HepG2 (cell line): Measurements from ENCODE around the gene CHTF18. TPM values are rescaled to one million over a fixed set of nuclear protein-coding genes. Genes with fewer than 3 reads are reported as not detected.

Experiments
- ATAC-seq: fragments of 200-7000 bp; cut with Tn5 transposase; 3 replicates; pipeline ENCODE4 v1.9.1; 2020; ENCODE audit warnings: mild to moderate bottlenecking, moderate library complexity
- BruUV-seq: library from RNA; stranded (reverse); fragments of 400-500 nt; replicated peaks from 2 replicates; lab custom pipeline; 2021; lab: Mats Ljungman, UMichigan
- CTCF ChIA-PET: fragments of 300-600 bp; formaldehyde crosslinking; extraction: SDS; loops from one replicate; lab custom pipeline; 2021; ENCODE audit warnings: low total read pairs, inconsistent platforms, low intra/inter-chr PET ratio; lab: Yijun Ruan, JAX
- POLR2A ChIA-PET: fragments of 350-600 bp; sonication (Branson Sonifier 250); formaldehyde crosslinking; loops from one replicate; lab custom pipeline; 2020; ENCODE audit warnings: antibody characterized with exemption, inconsistent platforms; lab: Yijun Ruan, JAX
- DNase-seq: peaks from one replicate; pipeline ENCODE4 v3.0.0-alpha.2; 2015; ENCODE audit warnings: low spot score
- FAIRE-seq: peaks from 3 replicates; lab custom pipeline; 2011; peaks lifted over from hg19 to GRCh38; lab: Jason Lieb, UNC
- H2AFZ ChIP-seq: one replicate; pipeline ENCODE4 v1.6.1; 2011; ENCODE audit warnings: low read length, inconsistent platforms
- H3K27ac ChIP-seq: fragments of 300-600 bp; 3 replicates; pipeline ENCODE4 v1.8.0; 2011; ENCODE audit warnings: mixed run types, mild to moderate bottlenecking, mixed read lengths, low read length, inconsistent platforms; ENCODE audit not compliant: insufficient read depth; ENCODE audit errors: extremely low read length
- H3K27me3 ChIP-seq, 2 experiments: fragments of 200-600 bp in 1 of 2; 2 replicates in 1 of 2; 3 replicates in 1 of 2; pipeline versions ENCODE4 v1.6.0 to v1.8.0; 2011; ENCODE audit warnings: low read length in 2 of 2, mild to moderate bottlenecking in 2 of 2, moderate library complexity in 2 of 2, inconsistent platforms in 1 of 2; ENCODE audit not compliant: insufficient read depth in 2 of 2, control insufficient read depth in 1 of 2
- H3K36me3 ChIP-seq, 2 experiments: fragments of 200-600 bp in 1 of 2; replicated peaks in 1 of 2; 2 replicates in 1 of 2; 3 replicates in 1 of 2; pipeline versions ENCODE4 v1.5.1 to v1.8.0; 2011; ENCODE audit warnings: low read length in 2 of 2, inconsistent platforms in 1 of 2; ENCODE audit not compliant: insufficient read depth in 2 of 2, control insufficient read depth in 1 of 2
- H3K4me1 ChIP-seq: 2 replicates; pipeline ENCODE4 v1.5.1; 2012; ENCODE audit warnings: low read length, inconsistent platforms; ENCODE audit not compliant: insufficient read depth
- H3K4me2 ChIP-seq: 2 replicates; pipeline ENCODE4 v1.6.0; 2011; ENCODE audit warnings: low read depth, low read length, inconsistent platforms
- H3K4me3 ChIP-seq, 3 experiments: fragments of 200-600 bp in 1 of 3; sonication (generic), shearing (Covaris generic) in 1 of 3; replicated peaks in 1 of 3; 2 replicates each; pipeline ENCODE4 v1.5.1; 2011 to 2016; ENCODE audit warnings: low read length in 3 of 3, inconsistent platforms in 2 of 3, low read depth in 2 of 3, mild to moderate bottlenecking in 2 of 3, control low read depth in 1 of 3, mixed read lengths in 1 of 3; ENCODE audit not compliant: insufficient read depth in 1 of 3
- H3K79me2 ChIP-seq: one replicate; pipeline ENCODE4 v1.6.1; 2011; ENCODE audit warnings: low read length, inconsistent platforms; ENCODE audit not compliant: insufficient read depth
- H3K9ac ChIP-seq: 2 replicates; pipeline ENCODE4 v1.6.0; 2011; ENCODE audit warnings: mild to moderate bottlenecking, low read depth, low read length, inconsistent platforms; ENCODE audit not compliant: insufficient read depth
- H3K9me3 ChIP-seq: 2 replicates; pipeline ENCODE4 v1.5.1; 2012; ENCODE audit warnings: mild to moderate bottlenecking, low read length
- H4K20me1 ChIP-seq: 2 replicates; pipeline ENCODE4 v1.6.0; 2011; ENCODE audit warnings: inconsistent platforms, mild to moderate bottlenecking, low read length, moderate library complexity; ENCODE audit not compliant: insufficient read depth
- CEBPG ChIP-seq: IDR thresholded peaks from 2 replicates; pipeline ENCODE4 v1.6.1; 2016
- DR1 ChIP-seq: sonication (generic); formaldehyde crosslinking; IDR thresholded peaks from 2 replicates; pipeline ENCODE4 v1.8.0; 2021; ENCODE audit warnings: mild to moderate bottlenecking, missing genetic modification reagents, inconsistent platforms
- EZH2 ChIP-seq: conservative IDR thresholded peaks from 2 replicates; pipeline ENCODE4 v1.6.1; 2012; ENCODE audit warnings: mild to moderate bottlenecking, low read depth, low read length, moderate library complexity
- GZF1 ChIP-seq: sonication (generic); formaldehyde crosslinking; IDR thresholded peaks from 2 replicates; pipeline ENCODE4 v1.5.1; 2020; ENCODE audit warnings: mild to moderate bottlenecking, missing genetic modification reagents
- HMGA1 ChIP-seq: sonication (generic); formaldehyde crosslinking; conservative IDR thresholded peaks from 2 replicates; pipeline ENCODE4 v1.4.0; 2020; ENCODE audit warnings: missing genetic modification reagents
- HNRNPL ChIP-seq: fragments of 200-400 bp; formaldehyde crosslinking; IDR thresholded peaks from 2 replicates; pipeline ENCODE4 v1.6.1; 2017; ENCODE audit warnings: mild to moderate bottlenecking, low read depth, low read length
- IRF2 ChIP-seq: IDR thresholded peaks from 2 replicates; pipeline ENCODE4 v1.6.1; 2018; ENCODE audit warnings: missing genetic modification reagents, missing compliant biosample characterization
- MXI1 ChIP-seq: IDR thresholded peaks from 3 replicates; pipeline ENCODE4 v1.6.1; 2012; ENCODE audit warnings: low read depth, low read length, inconsistent platforms, borderline replicate concordance
- NCOA1 ChIP-seq: sonication (generic); formaldehyde crosslinking; IDR thresholded peaks from 2 replicates; pipeline ENCODE4 v1.9.0; 2021; ENCODE audit warnings: missing genetic modification reagents
- SMC3 ChIP-seq: IDR thresholded peaks from 2 replicates; pipeline ENCODE4 v1.6.1; 2011; ENCODE audit warnings: low read length, improper control_type of control experiment
- ZFYVE20 ChIP-seq: sonication (generic); formaldehyde crosslinking; IDR thresholded peaks from 2 replicates; pipeline ENCODE4 v1.8.0; 2023; ENCODE audit warnings: low read depth, mild to moderate bottlenecking, moderate library complexity, missing genetic modification reagents, borderline replicate concordance
- WGBS: methylation state at CpG from one replicate; pipeline ENCODE4 v1.1.6; 2017; ENCODE audit warnings: low lambda C conversion rate; 5-methylcytosine and 5-hydroxymethylcytosine counted together
- in situ Hi-C: cut with HindIII; loops from 2 replicates; pipeline ENCODE4 v1.10.0; 2017; ENCODE audit warnings: low pct_unique_long_range_greater_than_20kb; ENCODE audit not compliant: extremely low pct_ligation_motif_present
- intact Hi-C: fragments of 100-400 bp; cut with micrococcal nuclease; formaldehyde crosslinking; loops from one replicate; pipeline ENCODE4 v1.10.0; 2022; ENCODE audit not compliant: unreplicated experiment
- polyA plus RNA-seq, 8 experiments: library from polyadenylated mRNA; depleted of rRNA in 3 of 8; stranded (reverse) in 7 of 8; unstranded in 1 of 8; fragments of >200 nt; fragmentation: Illumina TruSeq in 4 of 8; extraction: Trizol in 4 of 8; gene quantifications; 2 replicates each; pipeline versions ENCODE4 v1.2.1 to v1.2.3, GENCODE V29; 2011 to 2016; ENCODE audit warnings: low read depth in 4 of 8, missing spikeins in 1 of 8, mixed read lengths in 1 of 8; ENCODE audit not compliant: insufficient read depth in 1 of 8
- total RNA-seq, 5 experiments: library from RNA; depleted of rRNA; stranded (reverse); fragments of >200 nt; fragmentation: Illumina TruSeq; extraction: Trizol; gene quantifications; 2 replicates each; pipeline ENCODE4 v1.2.3, GENCODE V29; 2016; ENCODE audit warnings: low read depth in 1 of 5
- TF ChIP-seq, protein P1 (sequence below): sonication (generic); formaldehyde crosslinking; IDR thresholded peaks from 2 replicates; pipeline ENCODE4 v1.5.0; 2020; ENCODE audit warnings: missing genetic modification reagents
- TF ChIP-seq, protein P2 (sequence below): sonication (generic); formaldehyde crosslinking; IDR thresholded peaks from 2 replicates; pipeline ENCODE4 v1.4.0; 2020; ENCODE audit warnings: missing genetic modification reagents, mild to moderate bottlenecking, borderline replicate concordance
- TF ChIP-seq, protein P3 (sequence below): sonication (generic); formaldehyde crosslinking; IDR thresholded peaks from 2 replicates; pipeline ENCODE4 v1.5.0; 2020; ENCODE audit warnings: mild to moderate bottlenecking, missing genetic modification reagents

Gene CHTF18
- total and polyA plus RNA-seq, 2 of the 13 experiments (the other 11 are each of a cell fraction or from before 2014, with no cell fraction given): 8.6 to 22.9 TPM

DNA sequence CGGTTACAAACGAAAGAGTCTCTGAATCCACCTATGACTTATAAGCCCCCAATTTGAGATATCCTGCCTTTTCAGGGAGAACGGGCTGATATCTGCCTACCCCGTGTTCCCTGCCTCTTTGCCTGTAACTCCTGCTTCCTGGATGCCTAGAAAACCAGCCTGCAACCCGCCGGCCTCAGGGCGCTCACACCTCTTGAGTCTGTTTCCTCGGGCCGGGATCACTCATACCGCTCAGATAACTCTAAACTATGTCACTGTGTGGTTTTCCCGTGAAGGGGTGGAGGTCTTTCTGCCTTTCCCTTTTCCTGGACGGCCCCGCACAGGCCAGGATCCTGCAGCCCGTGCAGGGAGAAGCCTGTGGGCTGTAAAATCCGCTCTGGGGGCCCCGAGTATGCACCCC lies 10.6 kb upstream of the CHTF18 start:
- CTCF ChIA-PET: no interaction called here
- no peak overlapping the region for H3K4me3 ChIP-seq

DNA sequence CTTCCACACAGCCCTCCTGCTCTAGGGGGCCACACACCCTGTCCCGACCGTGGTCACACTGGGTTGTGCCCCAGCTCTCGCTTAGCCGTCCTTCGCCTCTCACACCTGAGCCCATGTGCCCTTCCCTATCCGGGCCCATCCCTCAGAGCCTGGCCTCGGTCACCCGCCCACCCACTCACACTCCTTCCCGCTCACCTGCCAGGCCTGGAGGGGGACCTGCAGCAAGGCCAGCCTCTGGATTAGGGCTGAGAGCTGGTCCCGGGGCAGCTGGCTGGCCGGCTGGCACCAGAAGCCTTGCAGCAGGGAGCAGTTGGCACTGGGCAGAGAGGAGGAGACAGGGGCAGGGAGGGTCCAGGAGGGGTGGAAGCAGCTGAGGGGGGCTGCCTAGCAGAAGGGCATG lies 10.0 kb upstream of the CHTF18 start:
- ATAC-seq: no peak
- 48% methylated on average over 5 of the region's 11 CpGs for WGBS
- intact Hi-C loops: no loop called here
- Histone ChIP-seq H3K4me3 (no peak overlapping the region), H4K20me1 (0 out of 2 replicates have a peak, but pooled peaks cover 2% of the 10 kb centered on the region), H3K79me2 (no peaks in the 10 kb centered on the region), H3K9ac (no peak overlapping the region), H3K4me1 (no peaks in the 10 kb centered on the region), H3K36me3 (no peaks in the 10 kb centered on the region), H2AFZ (no peak overlapping the region), H3K27ac (no peak overlapping the region), H3K27me3 (peaks cover 16 to 77% of the 10 kb centered on the region in 2 experiments), H3K4me2 (no peak overlapping the region), H3K9me3 (no peaks in the 10 kb centered on the region)
- no peak for DNase-seq
- no TSS peak for BruUV-seq
- TF ChIP-seq HNRNPL (0 out of 2 replicates have a peak, but pooled peaks have one; percentile 53), MXI1 (no peak), CEBPG (CRISPR knock-in tag) (no peak), ZFYVE20 (CRISPR knock-in tag) (no peak)
- TF ChIP-seq, protein P1, sequence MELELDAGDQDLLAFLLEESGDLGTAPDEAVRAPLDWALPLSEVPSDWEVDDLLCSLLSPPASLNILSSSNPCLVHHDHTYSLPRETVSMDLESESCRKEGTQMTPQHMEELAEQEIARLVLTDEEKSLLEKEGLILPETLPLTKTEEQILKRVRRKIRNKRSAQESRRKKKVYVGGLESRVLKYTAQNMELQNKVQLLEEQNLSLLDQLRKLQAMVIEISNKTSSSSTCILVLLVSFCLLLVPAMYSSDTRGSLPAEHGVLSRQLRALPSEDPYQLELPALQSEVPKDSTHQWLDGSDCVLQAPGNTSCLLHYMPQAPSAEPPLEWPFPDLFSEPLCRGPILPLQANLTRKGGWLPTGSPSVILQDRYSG (CRISPR knock-in tag): no peak
- POLR2A ChIA-PET: no interaction called here
- in situ Hi-C loops: no loop called here
- CTCF ChIA-PET: no interaction called here
- no peak for FAIRE-seq

More for the DNA sequence above, 10.6 kb upstream of the CHTF18 start:
- no peaks in the 10 kb centered on the region for H3K79me2 ChIP-seq
- H2AFZ ChIP-seq: no peak overlapping the region
- no peak for ATAC-seq
- H3K4me2 ChIP-seq: no peak overlapping the region
- H3K9ac ChIP-seq: no peak overlapping the region
- no peak for DNase-seq
- peaks cover 15 to 71% of the 10 kb centered on the region in 2 experiments for H3K27me3 ChIP-seq
- H3K9me3 ChIP-seq: no peaks in the 10 kb centered on the region
- no peak for TF ChIP-seq IRF2 (CRISPR knock-in tag)
- TF ChIP-seq, protein P2, sequence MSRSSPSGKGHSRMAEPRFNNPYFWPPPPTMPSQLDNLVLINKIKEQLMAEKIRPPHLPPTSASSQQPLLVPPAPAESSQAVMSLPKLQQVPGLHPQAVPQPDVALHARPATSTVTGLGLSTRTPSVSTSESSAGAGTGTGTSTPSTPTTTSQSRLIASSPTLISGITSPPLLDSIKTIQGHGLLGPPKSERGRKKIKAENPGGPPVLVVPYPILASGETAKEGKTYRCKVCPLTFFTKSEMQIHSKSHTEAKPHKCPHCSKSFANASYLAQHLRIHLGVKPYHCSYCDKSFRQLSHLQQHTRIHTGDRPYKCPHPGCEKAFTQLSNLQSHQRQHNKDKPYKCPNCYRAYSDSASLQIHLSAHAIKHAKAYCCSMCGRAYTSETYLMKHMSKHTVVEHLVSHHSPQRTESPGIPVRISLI (CRISPR knock-in tag): no peak
- TF ChIP-seq GZF1 (CRISPR knock-in tag): no peak
- TF ChIP-seq HMGA1 (CRISPR knock-in tag): no peak
- 0 out of 2 replicates have a peak, but pooled peaks have one; percentile 37 for TF ChIP-seq EZH2
- TF ChIP-seq DR1 (CRISPR knock-in tag): no peak
- no peak for TF ChIP-seq SMC3
- TF ChIP-seq NCOA1 (CRISPR knock-in tag): no peak
- TF ChIP-seq, protein P3, sequence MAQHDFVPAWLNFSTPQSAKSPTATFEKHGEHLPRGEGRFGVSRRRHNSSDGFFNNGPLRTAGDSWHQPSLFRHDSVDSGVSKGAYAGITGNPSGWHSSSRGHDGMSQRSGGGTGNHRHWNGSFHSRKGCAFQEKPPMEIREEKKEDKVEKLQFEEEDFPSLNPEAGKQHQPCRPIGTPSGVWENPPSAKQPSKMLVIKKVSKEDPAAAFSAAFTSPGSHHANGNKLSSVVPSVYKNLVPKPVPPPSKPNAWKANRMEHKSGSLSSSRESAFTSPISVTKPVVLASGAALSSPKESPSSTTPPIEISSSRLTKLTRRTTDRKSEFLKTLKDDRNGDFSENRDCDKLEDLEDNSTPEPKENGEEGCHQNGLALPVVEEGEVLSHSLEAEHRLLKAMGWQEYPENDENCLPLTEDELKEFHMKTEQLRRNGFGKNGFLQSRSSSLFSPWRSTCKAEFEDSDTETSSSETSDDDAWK (CRISPR knock-in tag): no peak
- BruUV-seq: no TSS peak
- H3K4me1 ChIP-seq: no peaks in the 10 kb centered on the region
- H4K20me1 ChIP-seq: 0 out of 2 replicates have a peak, but pooled peaks cover 2% of the 10 kb centered on the region
- no peaks in the 10 kb centered on the region for H3K36me3 ChIP-seq
- H3K27ac ChIP-seq: no peak overlapping the region
- 19% methylated on average over 12 of the region's 16 CpGs for WGBS
- FAIRE-seq: no peak
- intact Hi-C loops: no loop called here
- in situ Hi-C loops: no loop called here
- POLR2A ChIA-PET: no interaction called here
